Measurements from ENCODE around the gene SNAI3.

DNA sequence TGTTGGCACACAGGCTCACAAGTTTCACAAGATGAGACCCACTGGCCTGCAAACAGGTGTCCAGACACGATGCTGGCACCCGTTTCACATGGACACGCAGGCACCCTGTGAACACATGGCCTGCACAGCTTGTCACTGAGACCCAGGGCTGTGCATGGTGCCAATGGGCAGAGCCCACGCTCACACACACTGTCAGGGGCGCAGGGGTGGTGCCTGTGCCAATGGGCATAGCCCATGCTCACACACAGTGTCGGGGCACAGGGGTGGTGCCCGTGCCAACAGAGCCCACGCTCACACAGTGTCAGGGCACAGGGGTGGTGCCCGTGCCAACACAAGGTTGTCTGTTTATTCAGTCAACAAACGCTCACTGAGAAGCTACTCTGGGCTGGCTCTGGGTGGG, 49.3 kb upstream of the SNAI3 start:
- TF ChIP-seq CTCF (IDR thresholded peaks at IDR 0.05) = no peak
- TF ChIP-seq EZH2 (IDR thresholded peaks at IDR 0.05; ENCODE audit: borderline replicate concordance, insufficient read depth, low read depth, low read length, poor library complexity, severe bottlenecking) = no peak

Data from B cell (primary cell).